ENCODE measurements around the gene MISP. TPM values are rescaled to one million over a fixed set of nuclear protein-coding genes. Genes with fewer than 3 reads are reported as not detected.

The MISP gene
- total RNA-seq, 5 donors from 2014 or later (not counting 1 experiment from before 2014, with no cell fraction given), result 0.10 to 0.16 (median 0.15) TPM; not detected in 2

- no peak for ATAC-seq (replicated peaks in 1 of 4)
- Mint-ChIP-seq H3K4me1 (no peaks in the 10 kb centered on the region), H3K9me3 (peaks cover 0 to 9% (median 3%) of the 10 kb centered on the region in 3 donors), H3K27ac (no peak overlapping the region), H3K36me3 (no peaks in the 10 kb centered on the region), H3K27me3 (peaks cover 0 to 1% of the 10 kb centered on the region in 2 donors), H3K4me3 (no peak overlapping the region)
- Histone ChIP-seq H3K4me3 (ENCODE audit: control insufficient read depth in 1 of 2, extremely low read depth in 1 of 2, low read length in 1 of 2) (no peak overlapping the region), H3K4me1 (ENCODE audit: control insufficient read depth in 1 of 2, extremely low read depth in 1 of 2, insufficient read depth in 2 of 2, low read length in 2 of 2) (no peaks in the 10 kb centered on the region), H3K36me3 (ENCODE audit: control insufficient read depth in 2 of 2, extremely low read depth in 1 of 2, insufficient read depth in 1 of 2, low read length in 1 of 2) (no peaks in the 10 kb centered on the region), H3K27ac (ENCODE audit: low read length) (no peak overlapping the region), H3K9me3 (no peaks in the 10 kb centered on the region), H3K27me3 (replicated peaks in 1 of 2; ENCODE audit: control insufficient read depth in 2 of 2, extremely low read depth in 1 of 2, insufficient read depth in 2 of 2, low read length in 1 of 2) (peaks cover 0 to 24% of the 10 kb centered on the region in 2 experiments)
- ChIA-PET CTCF (no interaction called here), POLR2A (no interaction called here)
- no peak for DNase-seq
- 95% methylated on average over 47 of the region's 50 CpGs for WGBS (ENCODE audit: insufficient coverage)
Measured at GRCh38 chr19:757811-758668, 7.1 kb downstream of the MISP start.

- 98% methylated on average over 8 of the region's 10 CpGs for WGBS (ENCODE audit: insufficient coverage)
- peaks cover 0 to 42% of the 10 kb centered on the region in 2 experiments for H3K27me3 ChIP-seq (replicated peaks in 1 of 2; ENCODE audit: control insufficient read depth in 2 of 2, extremely low read depth in 1 of 2, insufficient read depth in 2 of 2, low read length in 1 of 2)
- H3K27me3 Mint-ChIP-seq, result peaks cover 4 to 8% of the 10 kb centered on the region in 2 donors
- CTCF ChIA-PET, result no interaction called here
- H3K27ac ChIP-seq (ENCODE audit: low read length), result no peak overlapping the region
- H3K4me3 ChIP-seq (ENCODE audit: control insufficient read depth in 1 of 2, extremely low read depth in 1 of 2, low read length in 1 of 2), result no peak overlapping the region
- no peaks in the 10 kb centered on the region for H3K4me1 ChIP-seq (ENCODE audit: control insufficient read depth in 1 of 2, extremely low read depth in 1 of 2, insufficient read depth in 2 of 2, low read length in 2 of 2)
- DNase-seq (no peak), ATAC-seq (replicated peaks in 1 of 4) (no peak)
- no peak overlapping the region for H3K27ac Mint-ChIP-seq
- no peak overlapping the region for H3K4me3 Mint-ChIP-seq
- H3K36me3 Mint-ChIP-seq, result no peaks in the 10 kb centered on the region
- POLR2A ChIA-PET, result no interaction called here
- H3K4me1 Mint-ChIP-seq, result no peaks in the 10 kb centered on the region
- no peaks in the 10 kb centered on the region for H3K9me3 ChIP-seq
- H3K36me3 ChIP-seq (ENCODE audit: control insufficient read depth in 2 of 2, extremely low read depth in 1 of 2, insufficient read depth in 1 of 2, low read length in 1 of 2), result no peaks in the 10 kb centered on the region
- H3K9me3 Mint-ChIP-seq, result peaks cover 0 to 9% (median 3%) of the 10 kb centered on the region in 3 donors
Measured at GRCh38 chr19:763181-763580, 12.3 kb downstream of the MISP start.

GRCh38 chr19:763869-764268, 13.0 kb downstream of the MISP start:
- DNase-seq, result no peak

GRCh38 chr19:764301-764700, 13.4 kb downstream of the MISP start:
- no peaks in the 10 kb centered on the region for H3K9me3 ChIP-seq
- H3K27me3 Mint-ChIP-seq, result peaks cover 4 to 8% of the 10 kb centered on the region in 2 donors
- no peaks in the 10 kb centered on the region for H3K36me3 Mint-ChIP-seq
- ChIA-PET CTCF (interaction anchor here in 1 of 2 donors (0.5 kb wide), 1 partner anchor 428 kb away, joined by 3 read pairs; no protein-coding TSS in a partner anchor), POLR2A (interaction anchor here in 1 of 2 donors (0.6 kb wide), 1 partner anchor 96 kb away, joined by 4 read pairs; no protein-coding TSS in a partner anchor)
- peaks cover 0 to 4% (median 3%) of the 10 kb centered on the region in 3 donors for H3K9me3 Mint-ChIP-seq
- H3K36me3 ChIP-seq (ENCODE audit: control insufficient read depth in 2 of 2, extremely low read depth in 1 of 2, insufficient read depth in 1 of 2, low read length in 1 of 2), result no peaks in the 10 kb centered on the region
- no peaks in the 10 kb centered on the region for H3K4me1 Mint-ChIP-seq
- no peak overlapping the region for H3K4me3 ChIP-seq (ENCODE audit: control insufficient read depth in 1 of 2, extremely low read depth in 1 of 2, low read length in 1 of 2)
- WGBS (ENCODE audit: insufficient coverage), result 89% methylated on average over 9 of the region's 12 CpGs
- H3K27me3 ChIP-seq (replicated peaks in 1 of 2; ENCODE audit: control insufficient read depth in 2 of 2, extremely low read depth in 1 of 2, insufficient read depth in 2 of 2, low read length in 1 of 2), result peaks cover 0 to 49% of the 10 kb centered on the region in 2 experiments
- no peak overlapping the region for H3K27ac Mint-ChIP-seq
- no peak overlapping the region for H3K27ac ChIP-seq (ENCODE audit: low read length)
- H3K4me3 Mint-ChIP-seq, result no peak overlapping the region
- DNase-seq (no peak), ATAC-seq (replicated peaks in 1 of 4) (no peak)
- H3K4me1 ChIP-seq (ENCODE audit: control insufficient read depth in 1 of 2, extremely low read depth in 1 of 2, insufficient read depth in 2 of 2, low read length in 2 of 2), result no peaks in the 10 kb centered on the region

More at GRCh38 chr19:763869-764268, 13.0 kb downstream of the MISP start:
- H3K27me3 ChIP-seq (replicated peaks in 1 of 2; ENCODE audit: control insufficient read depth in 2 of 2, extremely low read depth in 1 of 2, insufficient read depth in 2 of 2, low read length in 1 of 2), result peaks cover 0 to 45% of the 10 kb centered on the region in 2 experiments
- H3K27ac Mint-ChIP-seq, result no peak overlapping the region
- peaks cover 4 to 8% of the 10 kb centered on the region in 2 donors for H3K27me3 Mint-ChIP-seq
- H3K27ac ChIP-seq (ENCODE audit: low read length), result no peak overlapping the region
- H3K36me3 ChIP-seq (ENCODE audit: control insufficient read depth in 2 of 2, extremely low read depth in 1 of 2, insufficient read depth in 1 of 2, low read length in 1 of 2), result no peaks in the 10 kb centered on the region
- POLR2A ChIA-PET, result no interaction called here
- no peaks in the 10 kb centered on the region for H3K9me3 ChIP-seq
- H3K4me1 Mint-ChIP-seq, result no peaks in the 10 kb centered on the region
- H3K9me3 Mint-ChIP-seq, result peaks cover 0 to 4% (median 3%) of the 10 kb centered on the region in 3 donors
- no peak for ATAC-seq (replicated peaks in 1 of 4)
- H3K4me1 ChIP-seq (ENCODE audit: control insufficient read depth in 1 of 2, extremely low read depth in 1 of 2, insufficient read depth in 2 of 2, low read length in 2 of 2), result no peaks in the 10 kb centered on the region
- H3K4me3 ChIP-seq (ENCODE audit: control insufficient read depth in 1 of 2, extremely low read depth in 1 of 2, low read length in 1 of 2), result no peak overlapping the region
- H3K4me3 Mint-ChIP-seq, result no peak overlapping the region
- H3K36me3 Mint-ChIP-seq, result no peaks in the 10 kb centered on the region
- WGBS (ENCODE audit: insufficient coverage), result 100% methylated on average over 3 of the region's 6 CpGs
- CTCF ChIA-PET, result interaction anchor here in 1 of 2 donors (0.5 kb wide), 1 partner anchor 428 kb away, joined by 3 read pairs; no protein-coding TSS in a partner anchor

- ChIA-PET CTCF (no interaction called here), POLR2A (no interaction called here)
- Mint-ChIP-seq H3K4me1 (peaks cover 0 to 1% (median under 1%) of the 10 kb centered on the region in 3 donors), H3K9me3 (no peaks in the 10 kb centered on the region), H3K4me3 (no peak overlapping the region), H3K27me3 (peaks cover 4 to 9% of the 10 kb centered on the region in 2 donors), H3K36me3 (no peaks in the 10 kb centered on the region), H3K27ac (no peak overlapping the region)
- Histone ChIP-seq H3K9me3 (no peaks in the 10 kb centered on the region), H3K27ac (ENCODE audit: low read length) (no peak overlapping the region), H3K27me3 (replicated peaks in 1 of 2; ENCODE audit: control insufficient read depth in 2 of 2, extremely low read depth in 1 of 2, insufficient read depth in 2 of 2, low read length in 1 of 2) (peaks cover 0 to 52% of the 10 kb centered on the region in 2 experiments), H3K4me1 (ENCODE audit: control insufficient read depth in 1 of 2, extremely low read depth in 1 of 2, insufficient read depth in 2 of 2, low read length in 2 of 2) (peaks cover 0 to 3% of the 10 kb centered on the region in 2 experiments), H3K4me3 (ENCODE audit: control insufficient read depth in 1 of 2, extremely low read depth in 1 of 2, low read length in 1 of 2) (no peak overlapping the region), H3K36me3 (ENCODE audit: control insufficient read depth in 2 of 2, extremely low read depth in 1 of 2, insufficient read depth in 1 of 2, low read length in 1 of 2) (no peaks in the 10 kb centered on the region)
- no peak for DNase-seq
- WGBS (ENCODE audit: insufficient coverage), result no CpG with 5 or more reads among the region's 7 CpGs
- no peak for ATAC-seq (replicated peaks in 1 of 4)
Measured at GRCh38 chr19:765179-765738, 14.3 kb downstream of the MISP start.

- Mint-ChIP-seq H3K4me1 (peaks cover 0 to 3% (median 2%) of the 10 kb centered on the region in 3 donors), H3K9me3 (no peaks in the 10 kb centered on the region), H3K36me3 (no peaks in the 10 kb centered on the region), H3K4me3 (no peak overlapping the region), H3K27ac (no peak overlapping the region), H3K27me3 (peaks cover 7 to 13% of the 10 kb centered on the region in 2 donors)
- DNase-seq (no peak), ATAC-seq (replicated peaks in 1 of 4) (no peak)
- Histone ChIP-seq H3K4me3 (ENCODE audit: control insufficient read depth in 1 of 2, extremely low read depth in 1 of 2, low read length in 1 of 2) (no peak overlapping the region), H3K27me3 (replicated peaks in 1 of 2; ENCODE audit: control insufficient read depth in 2 of 2, extremely low read depth in 1 of 2, insufficient read depth in 2 of 2, low read length in 1 of 2) (peaks cover 0 to 64% of the 10 kb centered on the region in 2 experiments), H3K27ac (ENCODE audit: low read length) (no peak overlapping the region), H3K36me3 (ENCODE audit: control insufficient read depth in 2 of 2, extremely low read depth in 1 of 2, insufficient read depth in 1 of 2, low read length in 1 of 2) (no peaks in the 10 kb centered on the region), H3K4me1 (ENCODE audit: control insufficient read depth in 1 of 2, extremely low read depth in 1 of 2, insufficient read depth in 2 of 2, low read length in 2 of 2) (peaks cover 0 to 10% of the 10 kb centered on the region in 2 experiments), H3K9me3 (no peaks in the 10 kb centered on the region)
- ChIA-PET CTCF (no interaction called here), POLR2A (interaction anchor here in 1 of 2 donors (0.6 kb wide), 1 partner anchor 153 kb away, joined by 8 read pairs; no protein-coding TSS in a partner anchor)
- 71% methylated on average over 6 of the region's 14 CpGs for WGBS (ENCODE audit: insufficient coverage)
Measured at GRCh38 chr19:768424-768823, 17.5 kb downstream of the MISP start.

Data from T-cell (primary cell).